Neural progenitor cell (in vitro differentiated cells): ENCODE measurements around the gene NDEL1. TPM values are rescaled to one million over a fixed set of nuclear protein-coding genes. Genes with fewer than 3 reads are reported as not detected.
A peak's percentile ranks its signal among the peaks of the same experiment; 100 is the strongest.
"Not testable (repeated sequence)": the region's sequence is repeated elsewhere in the genome, so short reads cannot be mapped to it uniquely, and the experiment has no call there.

Experiments used
- DNase-seq: peaks from one replicate; pipeline ENCODE4 v3.0.0-alpha.2; 2016; ENCODE audit warnings: low spot score
- H2AFZ ChIP-seq: fragments of 200-600 bp; sonication (generic); replicated peaks from 2 replicates; pipeline ENCODE4 v1.6.1; 2016; ENCODE audit warnings: antibody characterized with exemption
- H3F3A ChIP-seq: fragments of 200-600 bp; sonication (generic); 2 replicates; pipeline ENCODE4 v1.6.1; 2016; ENCODE audit warnings: antibody characterized with exemption, low read depth
- H3K27ac ChIP-seq: fragments of 200-600 bp; sonication (generic); 2 replicates; pipeline ENCODE4 v1.5.1; 2016; ENCODE audit warnings: mild to moderate bottlenecking
- H3K27me3 ChIP-seq: fragments of 200-600 bp; sonication (generic); 2 replicates; pipeline ENCODE4 v1.6.1; 2016; ENCODE audit warnings: mild to moderate bottlenecking, moderate library complexity
- H3K36me3 ChIP-seq: fragments of 200-600 bp; sonication (generic); 2 replicates; pipeline ENCODE4 v1.5.1; 2016
- H3K4me1 ChIP-seq: fragments of 200-600 bp; sonication (generic); 2 replicates; pipeline ENCODE4 v1.6.1; 2016; ENCODE audit warnings: mixed run types
- H3K4me2 ChIP-seq: fragments of 200-600 bp; sonication (generic); 2 replicates; pipeline ENCODE4 v1.6.1; 2016
- H3K4me3 ChIP-seq: fragments of 200-600 bp; sonication (generic); 2 replicates; pipeline ENCODE4 v1.5.1; 2016
- H3K79me2 ChIP-seq: fragments of 200-600 bp; sonication (generic); 2 replicates; pipeline ENCODE4 v1.6.1; 2016; ENCODE audit warnings: low read depth
- H3K9ac ChIP-seq: fragments of 200-600 bp; sonication (generic); 2 replicates; pipeline ENCODE4 v1.6.1; 2016
- H3K9me3 ChIP-seq: fragments of 200-600 bp; sonication (generic); 2 replicates; pipeline ENCODE4 v1.5.1; 2016; ENCODE audit warnings: low read depth
- H4K20me1 ChIP-seq: fragments of 200-600 bp; sonication (generic); 2 replicates; pipeline ENCODE4 v1.6.1; 2016; ENCODE audit warnings: low read depth
- H3K27ac Mint-ChIP-seq: 3 replicates; pipeline ENCODE4 v1.8.0; 2021; ENCODE audit warnings: mixed read lengths
- H3K27me3 Mint-ChIP-seq: 2 replicates; pipeline ENCODE4 v1.8.0; 2022; ENCODE audit warnings: low read depth, mild to moderate bottlenecking, inconsistent platforms, moderate library complexity, mixed read lengths; ENCODE audit not compliant: insufficient read depth
- H3K36me3 Mint-ChIP-seq: 3 replicates; pipeline ENCODE4 v1.8.0; 2021; ENCODE audit warnings: mixed read lengths
- H3K4me1 Mint-ChIP-seq: 3 replicates; pipeline ENCODE4 v1.8.0; 2021; ENCODE audit warnings: mixed read lengths
- H3K4me3 Mint-ChIP-seq: 3 replicates; pipeline ENCODE4 v1.8.0; 2021; ENCODE audit warnings: mild to moderate bottlenecking, moderate library complexity, mixed read lengths
- H3K9me3 Mint-ChIP-seq: 3 replicates; pipeline ENCODE4 v1.8.0; 2020; ENCODE audit warnings: mixed read lengths
- CTCF ChIP-seq: fragments of 200-600 bp; sonication (generic); IDR thresholded peaks from 2 replicates; pipeline ENCODE4 v1.5.1; 2017; ENCODE audit warnings: antibody characterized with exemption, mild to moderate bottlenecking
- EZH2 ChIP-seq: fragments of 200-600 bp; sonication (generic); IDR thresholded peaks from 2 replicates; pipeline ENCODE4 v1.6.1; 2017; ENCODE audit warnings: antibody characterized with exemption, mild to moderate bottlenecking, moderate library complexity
- EZH2phosphoT487 ChIP-seq: fragments of 200-600 bp; sonication (generic); IDR thresholded peaks from 2 replicates; pipeline ENCODE4 v1.6.1; 2017; ENCODE audit warnings: antibody characterized with exemption
- total RNA-seq: library from RNA; depleted of rRNA; stranded (reverse); fragments of >200 nt; gene quantifications from 2 replicates; pipeline ENCODE4 v1.2.3, GENCODE V29; 2015; ENCODE audit warnings: low replicate concordance

Gene NDEL1
- total RNA-seq, 1 donor from 2014 or later, result 26.9 TPM

- H3K27ac ChIP-seq, result no peak overlapping the region
- no peaks in the 10 kb centered on the region for H3K9me3 ChIP-seq
- DNase-seq, result no peak
- peaks cover 19% of the 10 kb centered on the region for H3K27me3 ChIP-seq
- Mint-ChIP-seq H3K27ac (no peak overlapping the region), H3K4me1 (no peaks in the 10 kb centered on the region), H3K4me3 (no peak overlapping the region), H3K27me3 (peaks cover 10% of the 10 kb centered on the region), H3K9me3 (no peaks in the 10 kb centered on the region), H3K36me3 (no peaks in the 10 kb centered on the region)
- no peaks in the 10 kb centered on the region for H3K79me2 ChIP-seq
- TF ChIP-seq EZH2phosphoT487 (no peak), EZH2 (no peak), CTCF (no peak)
- H3K9ac ChIP-seq, result no peak overlapping the region
- no peaks in the 10 kb centered on the region for H4K20me1 ChIP-seq
- no peak overlapping the region for H2AFZ ChIP-seq
- no peak overlapping the region for H3K4me3 ChIP-seq
- no peaks in the 10 kb centered on the region for H3F3A ChIP-seq
- H3K4me1 ChIP-seq, result no peaks in the 10 kb centered on the region
- H3K4me2 ChIP-seq, result no peak overlapping the region
- no peaks in the 10 kb centered on the region for H3K36me3 ChIP-seq
These were observed 42.0 kb upstream of the NDEL1 start for GRCh38 chr17:8393470-8394231.

DNA sequence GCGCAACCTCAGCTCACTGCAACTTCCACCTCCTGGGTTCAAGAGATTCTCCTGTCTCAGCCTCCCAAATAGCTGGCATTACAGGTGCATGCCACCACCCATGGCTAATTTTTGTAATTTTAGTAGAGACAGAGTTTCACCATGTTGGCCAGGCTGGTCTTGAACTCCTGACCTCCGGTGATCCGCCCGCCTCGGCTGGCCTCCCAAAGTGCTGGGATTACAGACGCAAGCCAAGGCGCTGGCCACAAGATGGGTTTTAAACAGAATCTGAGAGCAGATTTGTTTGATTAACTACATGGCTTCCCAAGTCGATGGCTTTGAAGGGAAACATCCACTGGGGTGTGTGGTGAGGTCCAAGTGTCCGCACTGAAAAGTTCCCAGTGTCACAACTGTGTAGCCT lies 41.2 kb upstream of the NDEL1 start:
- H3K9me3 ChIP-seq, result not testable (repeated sequence)

GRCh38 chr17:8397636-8398035 lies 38.0 kb upstream of the NDEL1 start, which contains the start of gene RNF222:
RNF222 (minus strand) TSS chr17:8397827; CDS start chr17:8393461, 4,366 bp downstream.
- Mint-ChIP-seq H3K27ac (no peak within 1 kb of the TSS), H3K36me3 (no peaks in the 10 kb centered on the region), H3K9me3 (no peaks in the 10 kb centered on the region), H3K27me3 (peaks cover 11% of the 10 kb centered on the region), H3K4me3 (peak within 1 kb of the TSS; percentile 31), H3K4me1 (no peaks in the 10 kb centered on the region)
- no peak for DNase-seq
- H3K79me2 ChIP-seq, result no peaks in the 10 kb centered on the region
- no peaks in the 10 kb centered on the region for H3K36me3 ChIP-seq
- H3K9me3 ChIP-seq, result no peaks in the 10 kb centered on the region
- peaks cover 19% of the 10 kb centered on the region for H3K27me3 ChIP-seq
- TF ChIP-seq CTCF (no peak), EZH2 (no peak), EZH2phosphoT487 (no peak)
- no peak within 1 kb of the TSS for H2AFZ ChIP-seq
- H3F3A ChIP-seq, result no peaks in the 10 kb centered on the region
- H3K4me2 ChIP-seq, result no peak within 1 kb of the TSS
- no peak within 1 kb of the TSS for H3K27ac ChIP-seq
- no peaks in the 10 kb centered on the region for H3K4me1 ChIP-seq
- H3K4me3 ChIP-seq, result no peak within 1 kb of the TSS
- H3K9ac ChIP-seq, result no peak within 1 kb of the TSS
- H4K20me1 ChIP-seq, result no peaks in the 10 kb centered on the region

More for the DNA sequence above, 41.2 kb upstream of the NDEL1 start:
- not testable (repeated sequence) for H3K9ac ChIP-seq, H2AFZ ChIP-seq, H3K79me2 ChIP-seq, H3F3A ChIP-seq, H3K4me3 Mint-ChIP-seq, H3K27ac ChIP-seq, H3K4me2 ChIP-seq, H3K4me3 ChIP-seq, H3K4me1 ChIP-seq, H3K9me3 Mint-ChIP-seq, H3K4me1 Mint-ChIP-seq, H3K36me3 ChIP-seq, H3K36me3 Mint-ChIP-seq, H4K20me1 ChIP-seq, H3K27me3 Mint-ChIP-seq, DNase-seq, H3K27ac Mint-ChIP-seq
- H3K27me3 ChIP-seq, result peaks cover 19% of the 10 kb centered on the region

- no peaks in the 10 kb centered on the region for H3K9me3 ChIP-seq
- Mint-ChIP-seq H3K27me3 (peaks cover 9% of the 10 kb centered on the region), H3K27ac (no peak overlapping the region), H3K4me1 (no peaks in the 10 kb centered on the region), H3K4me3 (no peak overlapping the region), H3K36me3 (no peaks in the 10 kb centered on the region), H3K9me3 (no peaks in the 10 kb centered on the region)
- H3K36me3 ChIP-seq, result no peaks in the 10 kb centered on the region
- no peaks in the 10 kb centered on the region for H3K79me2 ChIP-seq
- H3F3A ChIP-seq, result no peaks in the 10 kb centered on the region
- peaks cover 19% of the 10 kb centered on the region for H3K27me3 ChIP-seq
- H3K27ac ChIP-seq, result no peak overlapping the region
- no peaks in the 10 kb centered on the region for H4K20me1 ChIP-seq
- no peak overlapping the region for H3K4me3 ChIP-seq
- no peak overlapping the region for H2AFZ ChIP-seq
- no peak overlapping the region for H3K9ac ChIP-seq
- H3K4me2 ChIP-seq, result no peak overlapping the region
- DNase-seq, result no peak
- H3K4me1 ChIP-seq, result no peaks in the 10 kb centered on the region
- TF ChIP-seq CTCF (no peak), EZH2 (no peak), EZH2phosphoT487 (no peak)
These were observed 36.7 kb upstream of the NDEL1 start for GRCh38 chr17:8398980-8399379.
